GM12878 (cell line): ENCODE results near the gene ERCC4.

Experiments
- RAD21 ChIP-seq: IDR thresholded peaks from 2 replicates; pipeline ENCODE4 v1.6.1; 2011; ENCODE audit warnings: mild to moderate bottlenecking, low read depth, low read length, moderate library complexity; ENCODE audit not compliant: insufficient read depth
- RFX5 ChIP-seq: IDR thresholded peaks from 2 replicates; pipeline ENCODE4 v1.6.1; 2011; ENCODE audit warnings: low read depth, low read length, improper control_type of control experiment
- YBX1 ChIP-seq: fragments of 450-650 bp; IDR thresholded peaks from 2 replicates; pipeline ENCODE4 v1.6.1; 2016; ENCODE audit warnings: antibody characterized with exemption
- ZNF217 ChIP-seq: fragments of 450-650 bp; IDR thresholded peaks from 2 replicates; pipeline ENCODE4 v1.6.1; 2017; ENCODE audit warnings: antibody characterized with exemption, mild to moderate bottlenecking
- TF ChIP-seq, protein P1 (sequence below), 3 experiments: IDR thresholded peaks in 2 of 3; conservative IDR thresholded peaks in 1 of 3; 2 replicates each; pipeline ENCODE4 v1.5.1; 2011; ENCODE audit warnings: low read depth in 3 of 3, low read length in 3 of 3, mild to moderate bottlenecking in 3 of 3, control low read depth in 2 of 3, moderate library complexity in 2 of 3, inconsistent platforms in 1 of 3, mixed read lengths in 1 of 3; ENCODE audit not compliant: control insufficient read depth in 2 of 3, insufficient read depth in 1 of 3; ENCODE audit errors: extremely low read depth in 1 of 3

DNA sequence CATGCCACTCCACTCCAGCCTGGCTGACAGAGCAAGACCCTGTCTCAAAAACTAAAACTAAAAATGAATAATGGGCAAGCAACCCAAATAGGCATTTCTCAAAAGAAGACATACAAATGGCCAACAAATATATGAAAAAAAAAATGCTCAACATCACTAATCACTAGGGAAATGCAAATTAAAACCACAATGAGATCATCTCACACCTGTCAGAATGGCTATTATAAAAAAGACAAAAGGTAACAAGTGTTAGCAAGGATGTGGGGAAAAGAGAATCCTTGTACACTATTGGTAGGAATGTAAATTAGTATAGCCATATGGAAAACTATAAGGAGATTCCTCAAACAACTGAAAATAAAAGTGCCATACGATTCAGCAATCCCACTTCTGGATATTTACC is 7.1 kb upstream of the ERCC4 start:
- no peak for TF ChIP-seq RFX5
- no peak for TF ChIP-seq RAD21
- no peak for TF ChIP-seq ZNF217
- TF ChIP-seq, protein P1, sequence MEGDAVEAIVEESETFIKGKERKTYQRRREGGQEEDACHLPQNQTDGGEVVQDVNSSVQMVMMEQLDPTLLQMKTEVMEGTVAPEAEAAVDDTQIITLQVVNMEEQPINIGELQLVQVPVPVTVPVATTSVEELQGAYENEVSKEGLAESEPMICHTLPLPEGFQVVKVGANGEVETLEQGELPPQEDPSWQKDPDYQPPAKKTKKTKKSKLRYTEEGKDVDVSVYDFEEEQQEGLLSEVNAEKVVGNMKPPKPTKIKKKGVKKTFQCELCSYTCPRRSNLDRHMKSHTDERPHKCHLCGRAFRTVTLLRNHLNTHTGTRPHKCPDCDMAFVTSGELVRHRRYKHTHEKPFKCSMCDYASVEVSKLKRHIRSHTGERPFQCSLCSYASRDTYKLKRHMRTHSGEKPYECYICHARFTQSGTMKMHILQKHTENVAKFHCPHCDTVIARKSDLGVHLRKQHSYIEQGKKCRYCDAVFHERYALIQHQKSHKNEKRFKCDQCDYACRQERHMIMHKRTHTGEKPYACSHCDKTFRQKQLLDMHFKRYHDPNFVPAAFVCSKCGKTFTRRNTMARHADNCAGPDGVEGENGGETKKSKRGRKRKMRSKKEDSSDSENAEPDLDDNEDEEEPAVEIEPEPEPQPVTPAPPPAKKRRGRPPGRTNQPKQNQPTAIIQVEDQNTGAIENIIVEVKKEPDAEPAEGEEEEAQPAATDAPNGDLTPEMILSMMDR (IDR thresholded peaks at IDR 0.05 in 2 of 3, conservative IDR thresholded peaks at IDR 0.05 in 1 of 3; ENCODE audit: control insufficient read depth in 2 of 3, extremely low read depth in 1 of 3, insufficient read depth in 1 of 3, low read depth in 3 of 3, low read length in 3 of 3), result no peak
- no peak for TF ChIP-seq YBX1
